Right cardiac atrium (tissue), 5 donors: ENCODE data around the gene PITHD1. TPM values are rescaled to one million over a fixed set of nuclear protein-coding genes. Genes with fewer than 3 reads are reported as not detected.
"Not testable (repeated sequence)": the region's sequence is repeated elsewhere in the genome, so short reads cannot be mapped to it uniquely, and the experiment has no call there.

Experiments
- ATAC-seq, 2 donors: fragments of 200-7000 bp; cut with Tn5 transposase; one replicate each; pipeline versions ENCODE4 v1.8.0 to v1.9.1; 2020; ENCODE audit warnings: moderate library complexity in 2 of 2, mild to moderate bottlenecking in 1 of 2
- DNase-seq, 3 donors: peaks; one replicate each; pipeline ENCODE4 v3.0.0-alpha.2; 2020
- H3K27ac ChIP-seq: one replicate; pipeline ENCODE4 v1.5.1; 2013; ENCODE audit warnings: mild to moderate bottlenecking, low read length, control low read depth, moderate library complexity
- H3K27me3 ChIP-seq: one replicate; pipeline ENCODE4 v1.6.1; 2013; ENCODE audit not compliant: control insufficient read depth, insufficient read depth
- H3K4me1 ChIP-seq: one replicate; pipeline ENCODE4 v1.6.1; 2013; ENCODE audit warnings: low read length; ENCODE audit not compliant: control insufficient read depth, insufficient read depth
- H3K4me3 ChIP-seq: one replicate; pipeline ENCODE4 v1.5.1; 2013; ENCODE audit warnings: low read length, control low read depth
- H3K9me3 ChIP-seq: one replicate; pipeline ENCODE4 v1.6.1; 2013; ENCODE audit warnings: low read length; ENCODE audit not compliant: control insufficient read depth
- WGBS: extraction: QIAGEN DNeasy Blood & Tissue Kit; methylation state at CpG from one replicate; pipeline ENCODE4 v1.1.7; 2013; 5-methylcytosine and 5-hydroxymethylcytosine counted together
- intact Hi-C, 4 donors: fragments of 100-400 bp; cut with DNase I; formaldehyde crosslinking; loops; one replicate each; pipeline versions ENCODE4 v1.11.0 to v1.14.0; 2022 to 2023
- polyA plus RNA-seq: library from polyadenylated mRNA; stranded (reverse); fragments of 200-250 nt; gene quantifications from one replicate; pipeline ENCODE4 v1.2.3, GENCODE V29; 2013
- total RNA-seq, 4 donors: library from RNA; stranded (reverse); fragmentation: NEBNext Ultra II Directional; extraction: Animal tissue kit (Norgen Biotek cat#: 25700); gene quantifications; one replicate each; pipeline ENCODE4 v1.2.1, GENCODE V29; 2021
- donor health status: healthy with polysubstance abuse.
- donor health status: DM: no; HTN: yes; CAD: no.
- donor health status: DM: no; HTN: no; CAD: no.
- donor health status: DM: no; HTN: yes; CAD: no; lungs with severe emphysema.
- donor health status: DM: yes; HTN: yes; CAD: no.

Gene PITHD1
- total and polyA plus RNA-seq, 5 donors: 33.1 to 40.3 (median 37.5) TPM

- ATAC-seq (no peak), DNase-seq (peak; percentile 52 to 74 (median 67))
- Histone ChIP-seq H3K27me3 (no peaks in the 10 kb centered on the region), H3K4me3 (no peak overlapping the region), H3K9me3 (no peaks in the 10 kb centered on the region), H3K27ac (no peak overlapping the region), H3K4me1 (peaks cover 3% of the 10 kb centered on the region)
- intact Hi-C loops: no loop called here
- 55% methylated on average over 16 of the region's 16 CpGs for WGBS
Observed at GRCh38 chr1:23793018-23793781, 15.0 kb downstream of the PITHD1 start.

GRCh38 chr1:23793861-23794731 is 15.9 kb downstream of the PITHD1 start:
- Histone ChIP-seq H3K4me3 (no peak overlapping the region), H3K4me1 (peaks cover 3% of the 10 kb centered on the region), H3K27ac (no peak overlapping the region), H3K9me3 (no peaks in the 10 kb centered on the region), H3K27me3 (no peaks in the 10 kb centered on the region)
- intact Hi-C loops: no loop called here
- 74% methylated on average over 21 of the region's 21 CpGs for WGBS
- DNase-seq (no peak), ATAC-seq (no peak)

- H3K4me1 ChIP-seq, H3K4me3 ChIP-seq, ATAC-seq, intact Hi-C loops, H3K27ac ChIP-seq, H3K9me3 ChIP-seq, H3K27me3 ChIP-seq, DNase-seq: not testable (repeated sequence)
- 79% methylated on average over 9 of the region's 9 CpGs for WGBS
Observed at GRCh38 chr1:23794732-23795182, 16.5 kb downstream of the PITHD1 start.

- H3K27me3 ChIP-seq: no peaks in the 10 kb centered on the region
- H3K4me1 ChIP-seq: peaks cover 3% of the 10 kb centered on the region
Observed at GRCh38 chr1:23795676-23796465, 17.7 kb downstream of the PITHD1 start.

GRCh38 chr1:23796466-23797271 is 18.5 kb downstream of the PITHD1 start:
- no peaks in the 10 kb centered on the region for H3K27me3 ChIP-seq
- intact Hi-C loops: no loop called here
- no peak overlapping the region for H3K27ac ChIP-seq
- peaks cover 3% of the 10 kb centered on the region for H3K4me1 ChIP-seq
- no peak for ATAC-seq
- H3K9me3 ChIP-seq: no peaks in the 10 kb centered on the region
- 71% methylated on average over 17 of the region's 17 CpGs for WGBS
- H3K4me3 ChIP-seq: no peak overlapping the region
- no peak for DNase-seq

More at GRCh38 chr1:23795676-23796465, 17.7 kb downstream of the PITHD1 start:
- Histone ChIP-seq H3K4me3 (no peak overlapping the region), H3K27ac (no peak overlapping the region), H3K9me3 (no peaks in the 10 kb centered on the region)
- DNase-seq (no peak), ATAC-seq (no peak)
- 77% methylated on average over 16 of the region's 16 CpGs for WGBS
- intact Hi-C loops: no loop called here

GRCh38 chr1:23797478-23798448 is 19.5 kb downstream of the PITHD1 start:
- 85% methylated on average over 20 of the region's 20 CpGs for WGBS
- Histone ChIP-seq H3K27me3 (no peaks in the 10 kb centered on the region), H3K9me3 (no peaks in the 10 kb centered on the region), H3K4me3 (no peak overlapping the region), H3K27ac (no peak overlapping the region), H3K4me1 (peaks cover 3% of the 10 kb centered on the region)
- ATAC-seq: no peak
- intact Hi-C loops: no loop called here
- no peak for DNase-seq

GRCh38 chr1:23798662-23799142 is 20.5 kb downstream of the PITHD1 start:
- peaks cover 3% of the 10 kb centered on the region for H3K4me1 ChIP-seq
- H3K27me3 ChIP-seq: no peaks in the 10 kb centered on the region
- 83% methylated on average over 12 of the region's 12 CpGs for WGBS
- H3K9me3 ChIP-seq: no peaks in the 10 kb centered on the region
- no peak overlapping the region for H3K27ac ChIP-seq
- H3K4me3 ChIP-seq: no peak overlapping the region
- ATAC-seq (no peak), DNase-seq (peak in 1 of 3 donors; percentile 20)
- intact Hi-C loops: no loop called here

GRCh38 chr1:23799255-23799569 is 21.0 kb downstream of the PITHD1 start:
- Histone ChIP-seq H3K27ac (no peak overlapping the region), H3K4me3 (no peak overlapping the region), H3K9me3 (no peaks in the 10 kb centered on the region), H3K4me1 (peaks cover 3% of the 10 kb centered on the region), H3K27me3 (no peaks in the 10 kb centered on the region)
- intact Hi-C loops: no loop called here
- DNase-seq (no peak), ATAC-seq (no peak)
- WGBS: 75% methylated on average over 7 of the region's 7 CpGs

- peak overlapping the region; percentile 43 for H3K27ac ChIP-seq
- peak; percentile 68 to 83 (median 76) for DNase-seq
- intact Hi-C loops: loop anchor here in 1 of 4 donors (10.0 kb wide), 1 partner anchor 65 kb away; the partner anchor contains the start of gene FUCA1
- ATAC-seq: peak; percentile 20 to 63
- no peaks in the 10 kb centered on the region for H3K9me3 ChIP-seq
- peaks cover 3% of the 10 kb centered on the region for H3K4me1 ChIP-seq
- no peaks in the 10 kb centered on the region for H3K27me3 ChIP-seq
- WGBS: 4% methylated on average over 48 of the region's 48 CpGs
- peak overlapping the region; percentile 81 for H3K4me3 ChIP-seq
Observed at GRCh38 chr1:23799570-23800399, 21.6 kb downstream of the PITHD1 start.
